Ovary (tissue), 9 donors: ENCODE data around the gene TFDP1. TPM values are rescaled to one million over a fixed set of nuclear protein-coding genes. Genes with fewer than 3 reads are reported as not detected.
A peak's percentile ranks its signal among the peaks of the same experiment; 100 is the strongest.

Experiments used
- DNase-seq, 5 donors: peaks; one replicate each; pipeline ENCODE4 v3.0.0-alpha.2; 2019 to 2020
- H3K27ac ChIP-seq, 2 donors: fragments of 200-600 bp; one replicate each; pipeline versions ENCODE4 v1.5.1 to v1.8.0; 2019 to 2022
- H3K27me3 ChIP-seq: fragments of 200-600 bp; one replicate; pipeline ENCODE4 v1.8.0; 2022
- H3K36me3 ChIP-seq: fragments of 200-600 bp; sonication (generic); one replicate; pipeline ENCODE4 v1.5.1; 2019
- H3K4me1 ChIP-seq: one replicate; pipeline ENCODE4 v1.8.1; 2013; ENCODE audit warnings: mild to moderate bottlenecking, moderate library complexity; ENCODE audit not compliant: insufficient read depth
- H3K4me3 ChIP-seq: fragments of 200-600 bp; sonication (generic); one replicate; pipeline ENCODE4 v1.5.1; 2017
- H3K9me3 ChIP-seq, 2 donors: fragments of 200-600 bp in 1 of 2; sonication (generic) in 1 of 2; one replicate each; pipeline versions ENCODE4 v1.5.1 to v1.8.1; 2013 to 2019; ENCODE audit warnings: mild to moderate bottlenecking in 1 of 2, moderate library complexity in 1 of 2
- CTCF ChIP-seq, 3 donors: fragments of 450-650 bp in 2 of 3; fragments of 200-600 bp in 1 of 3; IDR thresholded peaks; one replicate each; pipeline versions ENCODE4 v1.5.1 to v1.8.0; 2016 to 2022; ENCODE audit warnings: antibody characterized with exemption in 3 of 3, mild to moderate bottlenecking in 1 of 3
- EP300 ChIP-seq: sonication (generic); formaldehyde crosslinking; IDR thresholded peaks from one replicate; pipeline ENCODE4 v1.6.1; 2017; ENCODE audit warnings: antibody characterized with exemption
- POLR2A ChIP-seq: fragments of 450-650 bp; IDR thresholded peaks from one replicate; pipeline ENCODE4 v1.6.1; 2017; ENCODE audit warnings: antibody characterized with exemption, mild to moderate bottlenecking, moderate library complexity
- WGBS, 3 donors: extraction: QIAGEN DNeasy Blood & Tissue Kit in 1 of 3; methylation state at CpG; one replicate each; pipeline versions ENCODE4 v1.1.5 to v1.1.7; 2013 to 2017; 5-methylcytosine and 5-hydroxymethylcytosine counted together
- intact Hi-C, 4 donors: fragments of 100-400 bp; cut with DNase I; formaldehyde crosslinking; loops; one replicate each; pipeline versions ENCODE4 v1.11.0 to v1.15.1; 2022 to 2023
- polyA plus RNA-seq, 2 donors: library from polyadenylated mRNA; stranded (reverse); fragments of 200-250 nt in 1 of 2; fragments of 350-450 nt in 1 of 2; fragmentation: Illumina TruSeq in 1 of 2; extraction: RNeasy Lipid Tissue Mini Kit (QIAGEN cat#74804) in 1 of 2; gene quantifications; one replicate each; pipeline ENCODE4 v1.2.3, GENCODE V29; 2013 to 2014
- total RNA-seq, 7 donors: library from RNA; depleted of rRNA in 2 of 7; stranded (reverse); fragments of >200 nt in 2 of 7; fragmentation: NEBNext Ultra II Directional in 3 of 7; extraction: Animal tissue kit (Norgen Biotek cat#: 25700) in 3 of 7; gene quantifications; one replicate each; pipeline versions ENCODE4 v1.1.0 to v1.2.4, GENCODE V29; 2016 to 2023
- donor health status: DM: no; HTN: no; CAD: no; lungs with moderate emphysema.
- donor health status: DM: no; HTN: no; CAD: no.
- donor health status: Bipolar disorder and iron deficiency.
- donor health status: DM: yes; HTN: yes; CAD: no.
- donor health status: DM: no; HTN: no; CAD: no.
- donor health status: DM: yes; HTN: yes; CAD: no.

The TFDP1 gene
- total and polyA plus RNA-seq, 9 donors = 8.8 to 45.6 (median 33.8) TPM

- Histone ChIP-seq H3K4me1 (no peaks in the 10 kb centered on the region), H3K27me3 (no peaks in the 10 kb centered on the region), H3K36me3 (no peaks in the 10 kb centered on the region), H3K27ac (no peak within 1 kb of the TSS), H3K4me3 (no peak within 1 kb of the TSS), H3K9me3 (no peaks in the 10 kb centered on the region)
- intact Hi-C loops = no loop called here
- no peak for TF ChIP-seq CTCF (IDR thresholded peaks at IDR 0.05)
- no peak for TF ChIP-seq EP300
- no peak for TF ChIP-seq POLR2A
- WGBS, 3 donors = 80 to 84% (median 81%) methylated on average over 30 to 32 of the region's 32 CpGs
- DNase-seq = peak in 3 of 5 donors; percentile 5 to 29 (median 7)
These were observed 82.6 kb downstream of the TFDP1 start, which contains the start of gene GRK1 for GRCh38 chr13:113666951-113667701. GRK1 (plus strand) TSS chr13:113667219; CDS start chr13:113667387, 168 bp downstream.

GRCh38 chr13:113667771-113668490 is 83.4 kb downstream of the TFDP1 start:
- Histone ChIP-seq H3K9me3 (no peaks in the 10 kb centered on the region), H3K4me3 (no peak overlapping the region), H3K4me1 (no peaks in the 10 kb centered on the region), H3K27ac (no peak overlapping the region), H3K36me3 (no peaks in the 10 kb centered on the region), H3K27me3 (no peaks in the 10 kb centered on the region)
- TF ChIP-seq POLR2A (no peak), CTCF (IDR thresholded peaks at IDR 0.05) (no peak), EP300 (no peak)
- intact Hi-C loops = no loop called here
- DNase-seq = peak in 3 of 5 donors; percentile 5 to 27 (median 7)
- WGBS, 3 donors = 88 to 91% (median 91%) methylated on average over 29 of the region's 29 CpGs

GRCh38 chr13:113668491-113668971 is 84.0 kb downstream of the TFDP1 start:
- no peak for TF ChIP-seq EP300
- no peak for TF ChIP-seq CTCF (IDR thresholded peaks at IDR 0.05)
- TF ChIP-seq POLR2A = no peak
- DNase-seq = peak in 3 of 5 donors; percentile 2 to 21 (median 9)

GRCh38 chr13:113669231-113669754 is 84.7 kb downstream of the TFDP1 start:
- intact Hi-C loops = no loop called here
- Histone ChIP-seq H3K4me3 (no peak overlapping the region), H3K27me3 (no peaks in the 10 kb centered on the region), H3K4me1 (no peaks in the 10 kb centered on the region), H3K9me3 (no peaks in the 10 kb centered on the region), H3K36me3 (no peaks in the 10 kb centered on the region), H3K27ac (no peak overlapping the region)
- DNase-seq = peak in 1 of 5 donors; percentile 4
- TF ChIP-seq POLR2A = no peak
- TF ChIP-seq EP300 = no peak
- no peak for TF ChIP-seq CTCF (IDR thresholded peaks at IDR 0.05)
- WGBS, 3 donors = 72 to 74% (median 74%) methylated on average over 13 of the region's 13 CpGs

More at GRCh38 chr13:113668491-113668971, 84.0 kb downstream of the TFDP1 start:
- Histone ChIP-seq H3K27me3 (no peaks in the 10 kb centered on the region), H3K36me3 (no peaks in the 10 kb centered on the region), H3K4me1 (no peaks in the 10 kb centered on the region), H3K9me3 (no peaks in the 10 kb centered on the region), H3K27ac (no peak overlapping the region), H3K4me3 (no peak overlapping the region)
- intact Hi-C loops = no loop called here
- 56 to 64% (median 60%) methylated on average over 24 of the region's 24 CpGs for WGBS, 3 donors
